HG02943 (cell line): ENCODE data around the gene GNAZ.

Source experiments
- ATAC-seq: cut with Tn5 transposase; IDR thresholded peaks from one replicate; pipeline ENCODE4 v1.9.1; 2021; ENCODE audit warnings: mild to moderate bottlenecking, low read depth, moderate library complexity; ENCODE audit not compliant: unreplicated experiment

Gene GNAZ

GRCh38 chr22:23116506-23117263, 46.4 kb downstream of the GNAZ start:
- ATAC-seq = no peak

GRCh38 chr22:23117275-23117674, 47.0 kb downstream of the GNAZ start:
- no peak for ATAC-seq

GRCh38 chr22:23117891-23118646, 47.8 kb downstream of the GNAZ start:
- no peak for ATAC-seq

GRCh38 chr22:23118647-23119493, 48.6 kb downstream of the GNAZ start:
- no peak for ATAC-seq

- ATAC-seq = no peak
Observed at GRCh38 chr22:23119494-23120414, 49.4 kb downstream of the GNAZ start.

- ATAC-seq = no peak
Observed at GRCh38 chr22:23120415-23120899, 50.1 kb downstream of the GNAZ start.

- ATAC-seq = no peak
Observed at GRCh38 chr22:23121000-23121421, 50.7 kb downstream of the GNAZ start.

GRCh38 chr22:23121424-23121823, 51.1 kb downstream of the GNAZ start:
- no peak for ATAC-seq

- no peak for ATAC-seq
Observed at GRCh38 chr22:23122216-23122957, 52.1 kb downstream of the GNAZ start.

GRCh38 chr22:23122992-23123803, 52.9 kb downstream of the GNAZ start:
- ATAC-seq = no peak

GRCh38 chr22:23123804-23124254, 53.5 kb downstream of the GNAZ start:
- no peak for ATAC-seq

GRCh38 chr22:23124611-23125511, 54.5 kb downstream of the GNAZ start:
- ATAC-seq = no peak

- no peak for ATAC-seq
Observed at GRCh38 chr22:23125512-23126103, 55.3 kb downstream of the GNAZ start.

- ATAC-seq = no peak
Observed at GRCh38 chr22:23126165-23127054, 56.1 kb downstream of the GNAZ start.

GRCh38 chr22:23127055-23127756, 56.9 kb downstream of the GNAZ start:
- no peak for ATAC-seq
